Keratinocyte (primary cell): ENCODE results near the gene ASCC2. TPM values are rescaled to one million over a fixed set of nuclear protein-coding genes. Genes with fewer than 3 reads are reported as not detected.
"Not testable (repeated sequence)": the region's sequence is repeated elsewhere in the genome, so short reads cannot be mapped to it uniquely, and the experiment has no call there.

ENCODE experiments used
- DNase-seq: peaks from one replicate; pipeline ENCODE4 v3.0.0-alpha.2; 2011; ENCODE audit warnings: low read depth, missing footprints, low spot score
- FAIRE-seq: peaks from 2 replicates; lab custom pipeline; 2011; peaks lifted over from hg19 to GRCh38; lab: Jason Lieb, UNC
- H2AFZ ChIP-seq: 2 replicates; pipeline ENCODE4 v1.6.0; 2012; ENCODE audit warnings: low read length, control low read depth, inconsistent platforms; ENCODE audit not compliant: control insufficient read depth
- H3K27ac ChIP-seq: 2 replicates; pipeline ENCODE4 v1.5.1; 2011; ENCODE audit warnings: low read length; ENCODE audit not compliant: control insufficient read depth, insufficient read depth
- H3K27me3 ChIP-seq: 3 replicates; pipeline ENCODE4 v1.6.0; 2011; ENCODE audit warnings: low read length; ENCODE audit not compliant: control insufficient read depth, insufficient read depth; ENCODE audit errors: extremely low read depth
- H3K36me3 ChIP-seq, 2 experiments: 2 replicates in 1 of 2; 3 replicates in 1 of 2; pipeline ENCODE4 v1.5.1; 2011; ENCODE audit warnings: low read length in 2 of 2, mild to moderate bottlenecking in 1 of 2; ENCODE audit not compliant: control insufficient read depth in 2 of 2, insufficient read depth in 2 of 2; ENCODE audit errors: extremely low read depth in 1 of 2
- H3K4me1 ChIP-seq: 3 replicates; pipeline ENCODE4 v1.5.1; 2011; ENCODE audit warnings: low read length; ENCODE audit not compliant: control insufficient read depth, insufficient read depth; ENCODE audit errors: extremely low read depth
- H3K4me2 ChIP-seq: 3 replicates; pipeline ENCODE4 v1.6.0; 2011; ENCODE audit warnings: low read depth, low read length; ENCODE audit not compliant: control insufficient read depth, insufficient read depth; ENCODE audit errors: extremely low read depth
- H3K4me3 ChIP-seq, 3 experiments: fragments of 200-600 bp in 1 of 3; sonication (generic) in 1 of 3; 2 replicates in 2 of 3; 3 replicates in 1 of 3; pipeline ENCODE4 v1.5.1; 2011 to 2016; ENCODE audit warnings: low read length in 3 of 3, mild to moderate bottlenecking in 3 of 3, control low read depth in 2 of 3, inconsistent platforms in 1 of 3, low read depth in 1 of 3, mixed read lengths in 1 of 3, mixed run types in 1 of 3, moderate library complexity in 1 of 3; ENCODE audit not compliant: control insufficient read depth in 2 of 3, insufficient read depth in 2 of 3; ENCODE audit errors: extremely low read depth in 1 of 3
- H3K79me2 ChIP-seq: 2 replicates; pipeline ENCODE4 v1.6.0; 2012; ENCODE audit warnings: low read length; ENCODE audit not compliant: control insufficient read depth, insufficient read depth
- H3K9ac ChIP-seq: 3 replicates; pipeline ENCODE4 v1.6.0; 2011; ENCODE audit warnings: low read length; ENCODE audit not compliant: control insufficient read depth, insufficient read depth; ENCODE audit errors: extremely low read depth
- H3K9me1 ChIP-seq: 3 replicates; pipeline ENCODE4 v1.6.0; 2011; ENCODE audit warnings: low read length; ENCODE audit not compliant: control insufficient read depth, insufficient read depth; ENCODE audit errors: extremely low read depth
- H3K9me3 ChIP-seq: 2 replicates; pipeline ENCODE4 v1.5.1; 2012; ENCODE audit warnings: low read depth, low read length; ENCODE audit not compliant: control insufficient read depth
- H4K20me1 ChIP-seq: 3 replicates; pipeline ENCODE4 v1.6.0; 2011; ENCODE audit warnings: low read length; ENCODE audit not compliant: control insufficient read depth, insufficient read depth; ENCODE audit errors: extremely low read depth
- CTCF ChIP-seq, 3 experiments: IDR thresholded peaks in 1 of 3; conservative IDR thresholded peaks in 1 of 3; optimal IDR thresholded peaks in 1 of 3; 2 replicates in 2 of 3; 3 replicates in 1 of 3; pipeline versions ENCODE3 to v1.5.1; 2011; ENCODE audit warnings: low read length in 3 of 3, mild to moderate bottlenecking in 3 of 3, moderate library complexity in 2 of 3, control low read depth in 1 of 3, inconsistent platforms in 1 of 3; ENCODE audit not compliant: insufficient read depth in 2 of 3; ENCODE audit errors: extremely low read depth in 1 of 3
- EZH2 ChIP-seq: IDR thresholded peaks from one replicate; pipeline ENCODE4 v1.6.1; 2012; ENCODE audit warnings: inconsistent platforms, mild to moderate bottlenecking, low read length, moderate library complexity
- dilution Hi-C: fragments of 300-500 bp; cut with MboI; formaldehyde crosslinking; loops from one replicate; pipeline ENCODE4 v1.7.0; 2020; ENCODE audit warnings: low sequenced_read_pairs; ENCODE audit not compliant: extremely low pct_ligation_motif_present
- polyA plus RNA-seq, 5 experiments: library from polyadenylated mRNA; depleted of rRNA in 3 of 5; stranded (reverse) in 3 of 5; stranded (forward) in 1 of 5; unstranded in 1 of 5; fragments of >200 nt; gene quantifications; 1 replicate in 1 of 5; 2 replicates in 3 of 5; 3 replicates in 1 of 5; pipeline versions ENCODE4 v1.2.1 to v1.2.3, GENCODE V29; 2011 to 2012; ENCODE audit warnings: missing spikeins in 2 of 5, low read depth in 1 of 5, low replicate concordance in 1 of 5

ASCC2 gene
- polyA plus RNA-seq, 1 donor (not counting 4 experiments of a cell fraction or from before 2014, with no cell fraction given), result 51.3 TPM

- no peaks in the 10 kb centered on the region for H3K9me3 ChIP-seq
- dilution Hi-C loops, result no loop called here
- H2AFZ ChIP-seq, result no peak overlapping the region
- H4K20me1 ChIP-seq, result no peaks in the 10 kb centered on the region
- no peak overlapping the region for H3K4me3 ChIP-seq
- H3K36me3 ChIP-seq, result peaks cover 17 to 41% of the 10 kb centered on the region in 2 experiments
- no peaks in the 10 kb centered on the region for H3K27me3 ChIP-seq
- H3K9ac ChIP-seq, result no peak overlapping the region
- no peak for FAIRE-seq
- H3K79me2 ChIP-seq, result peaks cover 4% of the 10 kb centered on the region
- TF ChIP-seq CTCF (optimal IDR thresholded peaks at IDR 0.05 in 1 of 3, IDR thresholded peaks at IDR 0.05 in 1 of 3, conservative IDR thresholded peaks at IDR 0.05 in 1 of 3; ENCODE audit: extremely low read depth in 1 of 3, insufficient read depth in 2 of 3, low read length in 3 of 3), result no peak
- TF ChIP-seq EZH2, result no peak
- H3K27ac ChIP-seq, result no peak overlapping the region
- no peaks in the 10 kb centered on the region for H3K4me1 ChIP-seq
- H3K4me2 ChIP-seq, result no peak overlapping the region
- H3K9me1 ChIP-seq, result no peaks in the 10 kb centered on the region
- DNase-seq, result no peak
These were observed 7.5 kb downstream of the ASCC2 start for GRCh38 chr22:29830585-29830984.

GRCh38 chr22:29827726-29828125 lies 10.3 kb downstream of the ASCC2 start:
- H3K27me3 ChIP-seq, H3K9ac ChIP-seq: not testable (repeated sequence)
- H3K36me3 ChIP-seq, result peaks cover 18 to 47% of the 10 kb centered on the region in 2 experiments

GRCh38 chr22:29827091-29827490 lies 11.0 kb downstream of the ASCC2 start:
- Histone ChIP-seq H3K9ac (no peak overlapping the region), H4K20me1 (no peaks in the 10 kb centered on the region), H3K4me3 (no peak overlapping the region), H3K9me1 (peaks cover 1% of the 10 kb centered on the region), H2AFZ (no peak overlapping the region), H3K4me1 (peaks cover 2% of the 10 kb centered on the region), H3K79me2 (no peaks in the 10 kb centered on the region), H3K36me3 (peaks cover 17 to 49% of the 10 kb centered on the region in 2 experiments), H3K9me3 (no peaks in the 10 kb centered on the region), H3K4me2 (no peak overlapping the region), H3K27me3 (no peaks in the 10 kb centered on the region), H3K27ac (no peak overlapping the region)
- TF ChIP-seq EZH2, result no peak
- no peak for TF ChIP-seq CTCF (optimal IDR thresholded peaks at IDR 0.05 in 1 of 3, IDR thresholded peaks at IDR 0.05 in 1 of 3, conservative IDR thresholded peaks at IDR 0.05 in 1 of 3; ENCODE audit: extremely low read depth in 1 of 3, insufficient read depth in 2 of 3, low read length in 3 of 3)
- dilution Hi-C loops, result no loop called here
- DNase-seq (no peak), FAIRE-seq (no peak)

More at GRCh38 chr22:29827726-29828125, 10.3 kb downstream of the ASCC2 start:
- FAIRE-seq, H2AFZ ChIP-seq, H3K4me3 ChIP-seq, H3K9me1 ChIP-seq, H3K4me1 ChIP-seq, H4K20me1 ChIP-seq, H3K79me2 ChIP-seq, DNase-seq, dilution Hi-C loops, H3K4me2 ChIP-seq, H3K27ac ChIP-seq, H3K9me3 ChIP-seq: not testable (repeated sequence)
